Activated CD8-positive, alpha-beta T cell treated with anti-CD3 and anti-CD28 coated beads for 36 hours (primary cell): ENCODE measurements around the gene XRRA1. TPM values are rescaled to one million over a fixed set of nuclear protein-coding genes. Genes with fewer than 3 reads are reported as not detected.

Source experiments
- ATAC-seq: fragments of 200-7000 bp; cut with Tn5 transposase; one replicate; pipeline ENCODE4 v1.10.0; 2021; ENCODE audit warnings: mild to moderate bottlenecking, moderate library complexity
- CTCF ChIA-PET: fragments of 350-600 bp; sonication (Branson Sonifier 250); formaldehyde crosslinking; loops from one replicate; lab custom pipeline; 2021; ENCODE audit warnings: antibody characterized with exemption; lab: Charles Lee
- POLR2A ChIA-PET: fragments of 350-600 bp; sonication (Branson Sonifier 250); formaldehyde crosslinking; loops from one replicate; lab custom pipeline; 2021; ENCODE audit warnings: antibody characterized with exemption; lab: Charles Lee
- DNase-seq: peaks from one replicate; pipeline ENCODE4 v3.0.0-alpha.2; 2020
- H3K27ac Mint-ChIP-seq: one replicate; pipeline ENCODE4 v1.8.0; 2021; ENCODE audit warnings: mild to moderate bottlenecking, mixed read lengths
- H3K27me3 Mint-ChIP-seq: one replicate; pipeline ENCODE4 v1.8.0; 2021; ENCODE audit warnings: mixed read lengths
- H3K36me3 Mint-ChIP-seq: one replicate; pipeline ENCODE4 v1.8.0; 2021; ENCODE audit warnings: low read depth, mixed read lengths
- H3K4me1 Mint-ChIP-seq: one replicate; pipeline ENCODE4 v1.8.0; 2021; ENCODE audit warnings: low read depth, mixed read lengths
- H3K4me3 Mint-ChIP-seq: one replicate; pipeline ENCODE4 v1.8.0; 2021; ENCODE audit warnings: mild to moderate bottlenecking, moderate library complexity, mixed read lengths
- H3K9me3 Mint-ChIP-seq: one replicate; pipeline ENCODE4 v1.8.0; 2021; ENCODE audit warnings: mixed read lengths
- intact Hi-C: fragments of 100-400 bp; cut with micrococcal nuclease; formaldehyde crosslinking; loops from one replicate; pipeline ENCODE4 v1.10.0; 2022
- total RNA-seq, 2 experiments: library from RNA; stranded (reverse); gene quantifications; one replicate each; pipeline ENCODE4 v1.2.3, GENCODE V29; 2021
- TF ChIP-seq, protein P1 (sequence below): fragments of 200-600 bp; IDR thresholded peaks from one replicate; pipeline ENCODE4 v1.8.0; 2022; ENCODE audit warnings: antibody characterized with exemption, mild to moderate bottlenecking

Gene XRRA1
- total RNA-seq, 2 experiments from 2014 or later, result 19.0 to 19.3 TPM

- Mint-ChIP-seq H3K4me3 (peak within 1 kb of the TSS; percentile 94), H3K4me1 (peaks cover 27% of the 10 kb centered on the region), H3K36me3 (peaks cover 4% of the 10 kb centered on the region), H3K27me3 (no peaks in the 10 kb centered on the region), H3K9me3 (no peaks in the 10 kb centered on the region), H3K27ac (peak within 1 kb of the TSS; percentile 83)
- ChIA-PET CTCF (interaction anchor here (0.9 to 2.5 kb wide), 8 partner anchors 34 to 259 kb away, joined by 3 to 9 read pairs (median 4); no protein-coding TSS in a partner anchor), POLR2A (interaction anchor here (0.7 to 2.0 kb wide), 11 partner anchors 11 to 412 kb away, joined by 3 to 7 read pairs (median 4); partner anchors contain the start of gene XRRA1)
- peak; percentile 95 for ATAC-seq
- intact Hi-C loops, result no loop called here
- TF ChIP-seq, protein P1, sequence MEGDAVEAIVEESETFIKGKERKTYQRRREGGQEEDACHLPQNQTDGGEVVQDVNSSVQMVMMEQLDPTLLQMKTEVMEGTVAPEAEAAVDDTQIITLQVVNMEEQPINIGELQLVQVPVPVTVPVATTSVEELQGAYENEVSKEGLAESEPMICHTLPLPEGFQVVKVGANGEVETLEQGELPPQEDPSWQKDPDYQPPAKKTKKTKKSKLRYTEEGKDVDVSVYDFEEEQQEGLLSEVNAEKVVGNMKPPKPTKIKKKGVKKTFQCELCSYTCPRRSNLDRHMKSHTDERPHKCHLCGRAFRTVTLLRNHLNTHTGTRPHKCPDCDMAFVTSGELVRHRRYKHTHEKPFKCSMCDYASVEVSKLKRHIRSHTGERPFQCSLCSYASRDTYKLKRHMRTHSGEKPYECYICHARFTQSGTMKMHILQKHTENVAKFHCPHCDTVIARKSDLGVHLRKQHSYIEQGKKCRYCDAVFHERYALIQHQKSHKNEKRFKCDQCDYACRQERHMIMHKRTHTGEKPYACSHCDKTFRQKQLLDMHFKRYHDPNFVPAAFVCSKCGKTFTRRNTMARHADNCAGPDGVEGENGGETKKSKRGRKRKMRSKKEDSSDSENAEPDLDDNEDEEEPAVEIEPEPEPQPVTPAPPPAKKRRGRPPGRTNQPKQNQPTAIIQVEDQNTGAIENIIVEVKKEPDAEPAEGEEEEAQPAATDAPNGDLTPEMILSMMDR, result no peak
- peak; percentile 89 for DNase-seq
Observed at GRCh38 chr11:74988541-74989259, 39.8 kb upstream of the XRRA1 start, which contains the start of gene NEU3. NEU3 (plus strand) TSS chr11:74988933; CDS start chr11:74989061, 128 bp downstream.

- intact Hi-C loops, result no loop called here
- Mint-ChIP-seq H3K4me3 (no peak overlapping the region), H3K27me3 (no peaks in the 10 kb centered on the region), H3K36me3 (no peaks in the 10 kb centered on the region), H3K4me1 (peaks cover 5% of the 10 kb centered on the region), H3K9me3 (no peaks in the 10 kb centered on the region), H3K27ac (no peak overlapping the region)
- TF ChIP-seq, protein P1, result no peak
- DNase-seq (no peak), ATAC-seq (no peak)
- POLR2A ChIA-PET, result interaction anchor here (1.0 kb wide), 1 partner anchor 156 kb away, joined by 3 read pairs; no protein-coding TSS in a partner anchor
- CTCF ChIA-PET, result no interaction called here
Observed at GRCh38 chr11:74984730-74985129, 35.8 kb upstream of the XRRA1 start.

DNA sequence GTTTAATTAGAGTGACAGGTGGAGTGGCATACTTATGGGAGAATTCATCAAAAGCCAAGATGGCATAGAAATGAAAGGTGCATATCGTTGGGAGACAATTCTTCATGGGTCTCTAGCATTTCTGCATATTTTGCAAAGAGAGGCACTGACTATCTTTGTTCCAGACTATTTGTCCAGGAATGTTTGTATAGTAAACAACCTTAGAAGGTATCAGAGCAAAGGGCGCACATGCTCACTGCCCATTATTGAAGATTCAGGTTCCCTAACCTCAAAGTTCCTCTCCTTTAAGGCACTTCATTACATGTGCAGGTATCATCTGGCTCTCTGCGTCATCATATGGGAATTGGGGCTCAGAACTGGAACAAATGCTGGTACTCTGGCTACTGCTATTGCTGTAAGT lies 35.2 kb upstream of the XRRA1 start:
- intact Hi-C loops, result no loop called here
- Mint-ChIP-seq H3K4me3 (no peak overlapping the region), H3K27me3 (no peaks in the 10 kb centered on the region), H3K27ac (no peak overlapping the region), H3K9me3 (no peaks in the 10 kb centered on the region), H3K36me3 (no peaks in the 10 kb centered on the region), H3K4me1 (peaks cover 2% of the 10 kb centered on the region)
- ChIA-PET CTCF (no interaction called here), POLR2A (no interaction called here)
- ATAC-seq (no peak), DNase-seq (no peak)
- TF ChIP-seq, protein P1, result no peak

DNA sequence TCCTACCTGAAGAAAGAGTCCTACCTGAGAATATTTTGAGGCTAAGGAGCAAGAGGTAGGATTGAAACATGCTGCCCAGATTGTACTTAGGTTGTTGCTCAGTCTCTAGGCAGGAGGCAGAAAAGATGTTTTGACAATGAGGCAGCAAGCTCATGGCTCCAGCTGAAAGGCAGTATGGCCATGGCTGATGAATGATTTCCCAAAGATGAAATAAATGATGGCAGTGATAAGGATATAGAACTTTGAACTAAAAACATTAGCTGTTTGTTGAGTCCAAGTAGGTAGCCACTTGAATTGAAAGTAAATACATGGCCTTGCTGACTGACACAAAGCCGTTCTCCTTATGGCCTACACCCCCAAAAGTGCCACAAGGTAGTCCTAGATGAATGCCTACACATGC lies 33.0 kb upstream of the XRRA1 start:
- Mint-ChIP-seq H3K9me3 (no peaks in the 10 kb centered on the region), H3K4me3 (no peak overlapping the region), H3K36me3 (peaks cover 6% of the 10 kb centered on the region), H3K27ac (no peak overlapping the region), H3K27me3 (no peaks in the 10 kb centered on the region), H3K4me1 (no peaks in the 10 kb centered on the region)
- ATAC-seq, result no peak
- CTCF ChIA-PET, result interaction anchor here (0.7 kb wide), 1 partner anchor 223 kb away, joined by 3 read pairs; no protein-coding TSS in a partner anchor
- DNase-seq, result no peak
- TF ChIP-seq, protein P1, result no peak
- intact Hi-C loops, result no loop called here
- POLR2A ChIA-PET, result interaction anchor here (1.3 kb wide), 1 partner anchor 17 kb away, joined by 3 read pairs; no protein-coding TSS in a partner anchor

- Mint-ChIP-seq H3K4me3 (no peak overlapping the region), H3K27ac (no peak overlapping the region), H3K9me3 (no peaks in the 10 kb centered on the region), H3K36me3 (peaks cover 10% of the 10 kb centered on the region), H3K27me3 (no peaks in the 10 kb centered on the region), H3K4me1 (no peaks in the 10 kb centered on the region)
- CTCF ChIA-PET, result no interaction called here
- POLR2A ChIA-PET, result no interaction called here
- TF ChIP-seq, protein P1, result no peak
- intact Hi-C loops, result no loop called here
- DNase-seq, result no peak
- ATAC-seq, result no peak
Observed at GRCh38 chr11:74980634-74981033, 31.7 kb upstream of the XRRA1 start.
